Stimulated activated CD8-positive, alpha-beta memory T cell treated with anti-CD3 and anti-CD28 coated beads, Interleukin-4, amount 100 ng/mL, for 1 hour (primary cell): ENCODE data around the gene NPHP1.
"Not testable (repeated sequence)": the region's sequence is repeated elsewhere in the genome, so short reads cannot be mapped to it uniquely, and the experiment has no call there.

Experiments
- DNase-seq, 2 donors: peaks; one replicate each; pipeline ENCODE4 v3.0.0-alpha.2; 2020; ENCODE audit warnings: low read depth in 2 of 2, low spot score in 1 of 2

The NPHP1 gene

GRCh38 chr2:110105183-110105582, 99.6 kb downstream of the NPHP1 start:
- no peak for DNase-seq

GRCh38 chr2:110104025-110104771, 100.6 kb downstream of the NPHP1 start:
- DNase-seq = no peak

GRCh38 chr2:110103061-110103961, 101.5 kb downstream of the NPHP1 start:
- no peak for DNase-seq

GRCh38 chr2:110101901-110102803, 102.7 kb downstream of the NPHP1 start:
- no peak for DNase-seq

- DNase-seq = no peak
These were observed 103.5 kb downstream of the NPHP1 start for GRCh38 chr2:110101280-110101844.

- DNase-seq = not testable (repeated sequence)
These were observed 103.9 kb downstream of the NPHP1 start for GRCh38 chr2:110100880-110101279.

GRCh38 chr2:110100480-110100879, 104.3 kb downstream of the NPHP1 start:
- DNase-seq = no peak

GRCh38 chr2:110099471-110100225, 105.2 kb downstream of the NPHP1 start:
- DNase-seq = no peak

GRCh38 chr2:110099038-110099425, 105.8 kb downstream of the NPHP1 start:
- no peak for DNase-seq

GRCh38 chr2:110097506-110098220, 107.2 kb downstream of the NPHP1 start:
- DNase-seq = no peak

GRCh38 chr2:110095994-110096633, 108.7 kb downstream of the NPHP1 start:
- no peak for DNase-seq

GRCh38 chr2:110094884-110095534, 109.8 kb downstream of the NPHP1 start:
- not testable (repeated sequence) for DNase-seq

- DNase-seq = not testable (repeated sequence)
These were observed 110.9 kb downstream of the NPHP1 start for GRCh38 chr2:110093924-110094323.

GRCh38 chr2:110090164-110090563, 114.6 kb downstream of the NPHP1 start:
- DNase-seq = not testable (repeated sequence)

GRCh38 chr2:110083757-110084156, 121.1 kb downstream of the NPHP1 start:
- not testable (repeated sequence) for DNase-seq

- DNase-seq = not testable (repeated sequence)
These were observed 121.7 kb downstream of the NPHP1 start for GRCh38 chr2:110083162-110083561.

GRCh38 chr2:110078104-110078503, 126.7 kb downstream of the NPHP1 start:
- DNase-seq = not testable (repeated sequence)

- not testable (repeated sequence) for DNase-seq
These were observed 128.9 kb downstream of the NPHP1 start for GRCh38 chr2:110075896-110076295.
